ENCODE measurements around the gene TNKS1BP1.

GRCh38 chr11:57273448-57274058, 51.2 kb downstream of the TNKS1BP1 start:
- TF ChIP-seq KDM5A (IDR thresholded peaks at IDR 0.05; ENCODE audit: low read length) (no peak), SP4 (IDR thresholded peaks at IDR 0.05; ENCODE audit: low read length) (no peak), CHD1 (IDR thresholded peaks at IDR 0.05; ENCODE audit: low read depth, low read length) (no peak), MAX (IDR thresholded peaks at IDR 0.05) (no peak), GABPA (IDR thresholded peaks at IDR 0.05; ENCODE audit: borderline replicate concordance, insufficient read depth, low read length) (no peak), TAF1 (IDR thresholded peaks at IDR 0.05; ENCODE audit: low read depth, low read length) (no peak), JUND (IDR thresholded peaks at IDR 0.05; ENCODE audit: low read length) (no peak), CTCF (IDR thresholded peaks at IDR 0.05; ENCODE audit: control extremely low read depth in 1 of 3, insufficient read depth in 1 of 3, low read depth in 1 of 3, low read length in 3 of 3) (no peak), TEAD4 (IDR thresholded peaks at IDR 0.05; ENCODE audit: low read depth, low read length) (no peak), ATF3 (IDR thresholded peaks at IDR 0.05; ENCODE audit: insufficient read depth, low read depth, low read length) (no peak), SIX5 (IDR thresholded peaks at IDR 0.05; ENCODE audit: low read depth, low read length) (no peak), EZH2 (IDR thresholded peaks at IDR 0.05; ENCODE audit: low read depth, low read length, severe bottlenecking) (no peak), CHD2 (IDR thresholded peaks at IDR 0.05; ENCODE audit: low read length) (no peak), CEBPB (IDR thresholded peaks at IDR 0.05; ENCODE audit: low read depth, low read length) (no peak)
